ENCODE data around the gene KL. TPM values are rescaled to one million over a fixed set of nuclear protein-coding genes. Genes with fewer than 3 reads are reported as not detected.
A peak's percentile ranks its signal among the peaks of the same experiment; 100 is the strongest.

Gene KL
- total and polyA plus RNA-seq, 2 of the 8 experiments (the other 6 are each of a cell fraction or from before 2014, with no cell fraction given), result 0.02 TPM; not detected in 1

DNA sequence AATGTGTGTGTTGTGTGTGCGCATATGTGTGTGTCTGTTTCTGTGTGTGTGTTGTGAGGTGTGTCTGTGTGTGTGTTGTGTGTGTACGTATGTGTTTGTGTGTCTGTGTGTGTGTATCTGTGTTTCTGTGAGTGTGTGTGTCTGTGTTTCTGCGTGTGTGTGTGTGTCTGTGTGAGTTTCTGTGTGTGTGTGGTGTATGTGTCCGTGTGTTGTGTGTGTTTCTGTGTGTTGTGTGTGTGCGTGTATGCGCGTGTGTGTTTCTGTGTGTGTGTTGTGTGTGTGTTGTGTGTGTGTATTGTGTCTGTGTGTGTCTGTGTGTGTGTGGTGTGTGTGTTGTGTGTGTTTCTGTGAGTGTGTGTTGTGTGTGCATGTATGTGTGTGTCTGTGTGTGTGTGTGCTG lies 38.9 kb upstream of the KL start:
- H3K79me1 ChIP-seq (ENCODE audit: low read depth, low read length), result no peaks in the 10 kb centered on the region
- no peaks in the 10 kb centered on the region for H3K36me3 ChIP-seq (ENCODE audit: control insufficient read depth in 2 of 4, insufficient read depth in 4 of 4, low read length in 3 of 4)
- no peaks in the 10 kb centered on the region for H3K9me3 ChIP-seq (ENCODE audit: insufficient read depth in 2 of 2, low read depth in 1 of 2, low read length in 1 of 2)
- no peak overlapping the region for H2BK120ac ChIP-seq (replicated peaks; ENCODE audit: low read depth, low read length)
- H2BK20ac ChIP-seq (ENCODE audit: low read length), result no peak overlapping the region
- peak overlapping the region; percentile 68; the same call in 1 of the 2 replicates for H2BK12ac ChIP-seq (ENCODE audit: low read depth, low read length)
- FAIRE-seq (no peak), DNase-seq (ENCODE audit: low read depth in 1 of 2, low spot score in 2 of 2) (no peak)
- H2BK15ac ChIP-seq (ENCODE audit: low read length), result peak overlapping the region; percentile 36; the same call in 1 of the 2 replicates
- H3K23ac ChIP-seq (ENCODE audit: insufficient read length), result no peak overlapping the region
- H3K4me2 ChIP-seq (ENCODE audit: insufficient read depth in 1 of 2, low read depth in 2 of 2, low read length in 2 of 2), result no peak overlapping the region
- H3K4ac ChIP-seq (replicated peaks; ENCODE audit: insufficient read length, low read depth, low read length), result peak overlapping the region; percentile 35
- peak overlapping the region; percentile 85 for H4K91ac ChIP-seq (replicated peaks; ENCODE audit: insufficient read length, low read length)
- peaks cover 0 to 1% of the 10 kb centered on the region in 2 experiments for H4K20me1 ChIP-seq (replicated peaks in 1 of 2; ENCODE audit: control insufficient read depth in 1 of 2, insufficient read depth in 2 of 2, low read length in 2 of 2)
- no peak overlapping the region for H3K14ac ChIP-seq (ENCODE audit: insufficient read length)
- H2BK5ac ChIP-seq (ENCODE audit: low read depth, low read length), result no peak overlapping the region
- H2AK5ac ChIP-seq (ENCODE audit: low read depth, low read length), result peak overlapping the region; percentile 99; the same call in 1 of the 2 replicates
- peaks cover 5% of the 10 kb centered on the region; the same call in 1 of the 2 replicates for H3K23me2 ChIP-seq (ENCODE audit: low read depth, low read length)
- H4K5ac ChIP-seq (ENCODE audit: insufficient read length, low read depth, low read length), result no peak overlapping the region
- H4K8ac ChIP-seq (ENCODE audit: extremely low read depth, insufficient read depth, low read length), result no peak overlapping the region
- ChIA-PET CTCF (ENCODE audit: partially characterized antibody) (interaction anchor here (1.3 kb wide), 1 partner anchor 9 kb away, joined by 3 read pairs; no protein-coding TSS in a partner anchor), POLR2A (ENCODE audit: partially characterized antibody) (no interaction called here)
- 68% methylated on average over 7 of the region's 7 CpGs; no CpG with 5 or more reads in 1 of the 2 experiments for WGBS, 2 experiments (ENCODE audit: extremely low coverage in 1 of 2, insufficient coverage in 1 of 2, insufficient read length in 1 of 2, insufficient replicate concordance in 2 of 2, low coverage in 1 of 2, low lambda C conversion rate in 2 of 2, missing lambda C conversion rate in 1 of 2)
- peak overlapping the region; percentile 82 for H3K56ac ChIP-seq (replicated peaks; ENCODE audit: insufficient read length, low read depth, low read length)
- H3K4me3 ChIP-seq (ENCODE audit: extremely low read depth in 1 of 4, insufficient read depth in 2 of 4, low read depth in 3 of 4, low read length in 4 of 4), result no peak overlapping the region
- no peak overlapping the region for H3K9ac ChIP-seq (replicated peaks in 1 of 4; ENCODE audit: extremely low read depth in 1 of 4, low read depth in 3 of 4, low read length in 3 of 4)
- no peak overlapping the region for H3K18ac ChIP-seq (ENCODE audit: extremely low read depth, low read length)
- no peak overlapping the region for H3K27ac ChIP-seq (ENCODE audit: low read depth, low read length)
- H3K4me1 ChIP-seq (replicated peaks in 1 of 4; ENCODE audit: control insufficient read depth in 3 of 4, insufficient read depth in 4 of 4, low read length in 3 of 4), result peaks cover 0 to 3% (median 0%) of the 10 kb centered on the region in 4 experiments; a peak in 2 of 7 replicates
- H3K79me2 ChIP-seq (ENCODE audit: control insufficient read depth in 1 of 2, insufficient read depth in 2 of 2, low read length in 2 of 2), result no peaks in the 10 kb centered on the region; a peak in 1 of 4 replicates
- no peak overlapping the region for H2AFZ ChIP-seq (ENCODE audit: low read length)
- no peaks in the 10 kb centered on the region for H3K27me3 ChIP-seq (replicated peaks in 1 of 4; ENCODE audit: control insufficient read depth in 3 of 4, extremely low read depth in 1 of 4, insufficient read depth in 3 of 4, low read length in 3 of 4)
- TF ChIP-seq CBX5 (IDR thresholded peaks at IDR 0.05; ENCODE audit: low read depth, low read length) (no peak), CHD2 (IDR thresholded peaks at IDR 0.05; ENCODE audit: low read length) (no peak), CHD1 (IDR thresholded peaks at IDR 0.05; ENCODE audit: low read depth, low read length) (no peak), RBBP5 (IDR thresholded peaks at IDR 0.05; ENCODE audit: borderline replicate concordance, low read depth, low read length) (no peak), TEAD4 (IDR thresholded peaks at IDR 0.05; ENCODE audit: low read depth, low read length) (no peak), USF2 (IDR thresholded peaks at IDR 0.05; ENCODE audit: low read length) (no peak), CREB1 (IDR thresholded peaks at IDR 0.05) (no peak), KDM4A (IDR thresholded peaks at IDR 0.05; ENCODE audit: low read depth, low read length, severe bottlenecking) (no peak), HDAC2 (IDR thresholded peaks at IDR 0.05; ENCODE audit: borderline replicate concordance in 1 of 2, low read depth in 2 of 2, low read length in 2 of 2) (no peak), SIX5 (IDR thresholded peaks at IDR 0.05; ENCODE audit: low read depth, low read length) (no peak), POLR2A (IDR thresholded peaks at IDR 0.05; ENCODE audit: control extremely low read depth in 1 of 2, low read depth in 2 of 2, low read length in 2 of 2) (no peak), NANOG (IDR thresholded peaks at IDR 0.05; ENCODE audit: insufficient read depth, low read depth, low read length, poor library complexity, severe bottlenecking) (no peak), TBP (IDR thresholded peaks at IDR 0.05; ENCODE audit: low read depth, low read length) (no peak), YY1 (IDR thresholded peaks at IDR 0.05; ENCODE audit: low read depth, low read length) (no peak)
